GM23338 (cell line): ENCODE results near the gene SCYGR8. TPM values are rescaled to one million over a fixed set of nuclear protein-coding genes. Genes with fewer than 3 reads are reported as not detected.

Experiments
- ATAC-seq: fragments of 200-7000 bp; cut with Tn5 transposase; 3 replicates; pipeline ENCODE4 v1.9.1; 2020
- DNase-seq: peaks from one replicate; pipeline ENCODE4 v3.0.0-alpha.2; 2015; ENCODE audit warnings: low spot score
- H2AFZ ChIP-seq: fragments of 200-600 bp; sonication (generic); 2 replicates; pipeline ENCODE4 v1.8.0; 2016; ENCODE audit warnings: antibody characterized with exemption, mild to moderate bottlenecking, moderate library complexity
- H3F3A ChIP-seq: fragments of 200-600 bp; sonication (generic); replicated peaks from 2 replicates; pipeline ENCODE4 v1.8.0; 2017; ENCODE audit warnings: antibody characterized with exemption, mixed run types, low read depth
- H3K27ac ChIP-seq: fragments of 200-600 bp; sonication (generic); 2 replicates; pipeline ENCODE4 v1.6.1; 2016; ENCODE audit warnings: low read depth
- H3K27me3 ChIP-seq: fragments of 200-600 bp; sonication (generic); 2 replicates; pipeline ENCODE4 v1.8.0; 2016; ENCODE audit warnings: mild to moderate bottlenecking, mixed run types, moderate library complexity; ENCODE audit not compliant: insufficient read depth
- H3K36me3 ChIP-seq: fragments of 200-600 bp; sonication (generic); 2 replicates; pipeline ENCODE4 v1.8.0; 2016; ENCODE audit warnings: mild to moderate bottlenecking; ENCODE audit not compliant: insufficient read depth
- H3K4me1 ChIP-seq: fragments of 200-600 bp; sonication (generic); 2 replicates; pipeline ENCODE4 v1.8.0; 2016; ENCODE audit warnings: mild to moderate bottlenecking, moderate library complexity; ENCODE audit not compliant: insufficient read depth
- H3K4me2 ChIP-seq: fragments of 200-600 bp; sonication (generic); 2 replicates; pipeline ENCODE4 v1.7.1; 2017; ENCODE audit warnings: mixed run types
- H3K4me3 ChIP-seq: fragments of 200-600 bp; sonication (generic); 2 replicates; pipeline ENCODE4 v1.6.1; 2016; ENCODE audit warnings: mixed run types
- H3K79me2 ChIP-seq: fragments of 200-600 bp; sonication (generic); replicated peaks from 2 replicates; pipeline ENCODE4 v1.8.0; 2017; ENCODE audit warnings: mild to moderate bottlenecking; ENCODE audit not compliant: insufficient read depth
- H3K9me2 ChIP-seq: fragments of 200-600 bp; sonication (generic); 2 replicates; pipeline ENCODE4 v1.8.0; 2017; ENCODE audit not compliant: insufficient read depth
- H4K20me1 ChIP-seq: fragments of 200-600 bp; sonication (generic); replicated peaks from 2 replicates; pipeline ENCODE4 v1.8.0; 2017; ENCODE audit warnings: mild to moderate bottlenecking; ENCODE audit not compliant: insufficient read depth
- H3K27ac Mint-ChIP-seq: 2 replicates; pipeline ENCODE4 v1.8.0; 2020; ENCODE audit warnings: inconsistent platforms, mild to moderate bottlenecking, moderate library complexity, mixed read lengths
- H3K27me3 Mint-ChIP-seq: 3 replicates; pipeline ENCODE4 v1.8.0; 2022; ENCODE audit warnings: low read depth, mild to moderate bottlenecking, moderate library complexity, mixed read lengths, inconsistent platforms; ENCODE audit not compliant: insufficient read depth, poor library complexity
- H3K36me3 Mint-ChIP-seq: 3 replicates; pipeline ENCODE4 v1.8.0; 2021; ENCODE audit warnings: low read depth, mild to moderate bottlenecking, inconsistent platforms, moderate library complexity, mixed read lengths
- H3K4me1 Mint-ChIP-seq: 3 replicates; pipeline ENCODE4 v1.8.0; 2020; ENCODE audit warnings: mild to moderate bottlenecking, inconsistent platforms, mixed read lengths
- H3K4me3 Mint-ChIP-seq: 3 replicates; pipeline ENCODE4 v1.8.0; 2021; ENCODE audit warnings: moderate library complexity, mild to moderate bottlenecking, inconsistent platforms, mixed read lengths
- H3K9me3 Mint-ChIP-seq: 3 replicates; pipeline ENCODE4 v1.8.0; 2020; ENCODE audit warnings: moderate library complexity, mild to moderate bottlenecking, inconsistent platforms, mixed read lengths
- ETS1 ChIP-seq: IDR thresholded peaks from 2 replicates; pipeline ENCODE4 v1.6.1; 2016; ENCODE audit warnings: antibody characterized with exemption
- JUNB ChIP-seq: IDR thresholded peaks from one replicate; pipeline ENCODE4 v1.6.1; 2016; ENCODE audit warnings: antibody characterized with exemption; ENCODE audit not compliant: unreplicated experiment
- REST ChIP-seq: IDR thresholded peaks from one replicate; pipeline ENCODE4 v1.6.1; 2018; ENCODE audit warnings: antibody characterized with exemption; ENCODE audit not compliant: unreplicated experiment
- STAT1 ChIP-seq: IDR thresholded peaks from one replicate; pipeline ENCODE4 v1.6.1; 2016; ENCODE audit warnings: antibody characterized with exemption; ENCODE audit not compliant: unreplicated experiment
- ZNF114 ChIP-seq: fragments of 250-450 bp; sonication (Bioruptor Pico); IDR thresholded peaks from 2 replicates; pipeline ENCODE4 v1.5.0; 2020; ENCODE audit warnings: mild to moderate bottlenecking, moderate library complexity
- ZNF331 ChIP-seq: fragments of 250-450 bp; sonication (Bioruptor Pico); IDR thresholded peaks from 2 replicates; pipeline ENCODE4 v1.5.0; 2020; ENCODE audit warnings: low read depth, mild to moderate bottlenecking, moderate library complexity
- polyA plus RNA-seq: library from polyadenylated mRNA; unstranded; fragments of >200 nt; fragmentation: Nextera tagmentation; extraction: Ambion mirVana; gene quantifications from 2 replicates; pipeline ENCODE4 v1.2.1, GENCODE V29; 2016
- small RNA-seq: library from RNA; depleted of rRNA; stranded (forward); fragments of <200 nt; gene quantifications from one replicate; pipeline ENCODE3, GENCODE V24; 2014; ENCODE audit warnings: low replicate concordance
- total RNA-seq: library from RNA; depleted of rRNA; stranded (reverse); fragments of >200 nt; shearing (Covaris generic); gene quantifications from 2 replicates; pipeline ENCODE4 v1.2.3, GENCODE V29; 2014; rRNA removed
- TF ChIP-seq, protein P1 (sequence below): fragments of 250-450 bp; sonication (Bioruptor Pico); IDR thresholded peaks from 2 replicates; pipeline ENCODE4 v1.5.0; 2020; ENCODE audit warnings: mild to moderate bottlenecking, moderate library complexity

SCYGR8 gene
- total and polyA plus RNA-seq, 2 experiments from 2014 or later: not detected

DNA sequence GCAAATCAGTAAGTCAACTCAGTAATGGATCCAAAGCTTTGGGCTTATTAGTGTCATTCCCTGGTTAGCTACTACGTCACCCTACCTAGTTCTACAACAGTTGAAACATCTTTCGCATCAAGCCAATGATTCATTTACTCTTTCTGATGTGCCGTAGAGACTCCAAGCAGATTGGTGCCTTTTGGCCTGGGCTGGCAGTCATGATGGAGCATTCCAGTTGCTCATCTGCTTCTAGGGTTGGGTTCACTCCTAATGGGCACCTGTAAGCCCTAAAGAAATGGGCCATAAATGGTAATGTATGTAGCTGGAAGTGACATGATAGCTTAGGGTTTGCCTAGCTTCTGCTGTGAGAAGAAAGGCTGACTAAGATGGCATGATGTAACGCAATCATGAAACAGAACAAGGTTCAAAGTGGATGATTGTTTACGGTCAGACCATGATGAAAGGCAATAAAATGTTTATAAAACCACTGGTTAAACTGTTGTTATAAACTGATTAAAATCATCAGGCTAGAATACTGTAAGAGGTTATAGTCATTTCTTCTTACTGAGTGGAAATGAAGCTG, 47.5 kb downstream of the SCYGR8 start:
- H3K4me1 ChIP-seq: no peaks in the 10 kb centered on the region
- H3K9me3 Mint-ChIP-seq: no peaks in the 10 kb centered on the region; the same call in 2 of the 3 replicates
- TF ChIP-seq STAT1 (no peak), JUNB (no peak), ZNF331 (CRISPR knock-in tag) (no peak), REST (no peak), ZNF114 (no peak), ETS1 (no peak)
- TF ChIP-seq, protein P1, sequence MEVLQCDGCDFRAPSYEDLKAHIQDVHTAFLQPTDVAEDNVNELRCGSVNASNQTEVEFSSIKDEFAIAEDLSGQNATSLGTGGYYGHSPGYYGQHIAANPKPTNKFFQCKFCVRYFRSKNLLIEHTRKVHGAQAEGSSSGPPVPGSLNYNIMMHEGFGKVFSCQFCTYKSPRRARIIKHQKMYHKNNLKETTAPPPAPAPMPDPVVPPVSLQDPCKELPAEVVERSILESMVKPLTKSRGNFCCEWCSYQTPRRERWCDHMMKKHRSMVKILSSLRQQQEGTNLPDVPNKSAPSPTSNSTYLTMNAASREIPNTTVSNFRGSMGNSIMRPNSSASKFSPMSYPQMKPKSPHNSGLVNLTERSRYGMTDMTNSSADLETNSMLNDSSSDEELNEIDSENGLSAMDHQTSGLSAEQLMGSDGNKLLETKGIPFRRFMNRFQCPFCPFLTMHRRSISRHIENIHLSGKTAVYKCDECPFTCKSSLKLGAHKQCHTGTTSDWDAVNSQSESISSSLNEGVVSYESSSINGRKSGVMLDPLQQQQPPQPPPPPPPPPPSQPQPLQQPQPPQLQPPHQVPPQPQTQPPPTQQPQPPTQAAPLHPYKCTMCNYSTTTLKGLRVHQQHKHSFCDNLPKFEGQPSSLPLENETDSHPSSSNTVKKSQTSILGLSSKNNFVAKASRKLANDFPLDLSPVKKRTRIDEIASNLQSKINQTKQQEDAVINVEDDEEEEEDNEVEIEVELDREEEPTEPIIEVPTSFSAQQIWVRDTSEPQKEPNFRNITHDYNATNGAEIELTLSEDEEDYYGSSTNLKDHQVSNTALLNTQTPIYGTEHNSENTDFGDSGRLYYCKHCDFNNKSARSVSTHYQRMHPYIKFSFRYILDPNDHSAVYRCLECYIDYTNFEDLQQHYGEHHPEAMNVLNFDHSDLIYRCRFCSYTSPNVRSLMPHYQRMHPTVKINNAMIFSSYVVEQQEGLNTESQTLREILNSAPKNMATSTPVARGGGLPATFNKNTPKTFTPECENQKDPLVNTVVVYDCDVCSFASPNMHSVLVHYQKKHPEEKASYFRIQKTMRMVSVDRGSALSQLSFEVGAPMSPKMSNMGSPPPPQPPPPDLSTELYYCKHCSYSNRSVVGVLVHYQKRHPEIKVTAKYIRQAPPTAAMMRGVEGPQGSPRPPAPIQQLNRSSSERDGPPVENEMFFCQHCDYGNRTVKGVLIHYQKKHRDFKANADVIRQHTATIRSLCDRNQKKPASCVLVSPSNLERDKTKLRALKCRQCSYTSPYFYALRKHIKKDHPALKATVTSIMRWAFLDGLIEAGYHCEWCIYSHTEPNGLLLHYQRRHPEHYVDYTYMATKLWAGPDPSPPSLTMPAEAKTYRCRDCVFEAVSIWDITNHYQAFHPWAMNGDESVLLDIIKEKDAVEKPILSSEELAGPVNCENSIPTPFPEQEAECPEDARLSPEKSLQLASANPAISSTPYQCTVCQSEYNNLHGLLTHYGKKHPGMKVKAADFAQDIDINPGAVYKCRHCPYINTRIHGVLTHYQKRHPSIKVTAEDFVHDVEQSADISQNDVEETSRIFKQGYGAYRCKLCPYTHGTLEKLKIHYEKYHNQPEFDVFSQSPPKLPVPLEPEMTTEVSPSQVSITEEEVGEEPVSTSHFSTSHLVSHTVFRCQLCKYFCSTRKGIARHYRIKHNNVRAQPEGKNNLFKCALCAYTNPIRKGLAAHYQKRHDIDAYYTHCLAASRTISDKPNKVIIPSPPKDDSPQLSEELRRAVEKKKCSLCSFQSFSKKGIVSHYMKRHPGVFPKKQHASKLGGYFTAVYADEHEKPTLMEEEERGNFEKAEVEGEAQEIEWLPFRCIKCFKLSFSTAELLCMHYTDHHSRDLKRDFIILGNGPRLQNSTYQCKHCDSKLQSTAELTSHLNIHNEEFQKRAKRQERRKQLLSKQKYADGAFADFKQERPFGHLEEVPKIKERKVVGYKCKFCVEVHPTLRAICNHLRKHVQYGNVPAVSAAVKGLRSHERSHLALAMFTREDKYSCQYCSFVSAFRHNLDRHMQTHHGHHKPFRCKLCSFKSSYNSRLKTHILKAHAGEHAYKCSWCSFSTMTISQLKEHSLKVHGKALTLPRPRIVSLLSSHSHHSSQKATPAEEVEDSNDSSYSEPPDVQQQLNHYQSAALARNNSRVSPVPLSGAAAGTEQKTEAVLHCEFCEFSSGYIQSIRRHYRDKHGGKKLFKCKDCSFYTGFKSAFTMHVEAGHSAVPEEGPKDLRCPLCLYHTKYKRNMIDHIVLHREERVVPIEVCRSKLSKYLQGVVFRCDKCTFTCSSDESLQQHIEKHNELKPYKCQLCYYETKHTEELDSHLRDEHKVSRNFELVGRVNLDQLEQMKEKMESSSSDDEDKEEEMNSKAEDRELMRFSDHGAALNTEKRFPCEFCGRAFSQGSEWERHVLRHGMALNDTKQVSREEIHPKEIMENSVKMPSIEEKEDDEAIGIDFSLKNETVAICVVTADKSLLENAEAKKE (CRISPR knock-in tag): no peak
- no peak overlapping the region for H3K4me2 ChIP-seq
- no peaks in the 10 kb centered on the region for H3K79me2 ChIP-seq
- no peaks in the 10 kb centered on the region for H4K20me1 ChIP-seq
- H3K27ac ChIP-seq: no peak overlapping the region
- no peak overlapping the region for H3K4me3 ChIP-seq
- H3K36me3 ChIP-seq: no peaks in the 10 kb centered on the region
- H3K36me3 Mint-ChIP-seq: no peaks in the 10 kb centered on the region
- 0 out of 2 replicates have a peak overlapping the region, but pooled peaks have one; percentile 47 for H2AFZ ChIP-seq
- no peak overlapping the region for H3K4me3 Mint-ChIP-seq
- DNase-seq: no peak
- no peak overlapping the region for H3K27ac Mint-ChIP-seq
- no peaks in the 10 kb centered on the region for H3F3A ChIP-seq
- H3K27me3 Mint-ChIP-seq: no peaks in the 10 kb centered on the region
- ATAC-seq: no peak
- H3K9me2 ChIP-seq: 0 out of 2 replicates have a peak, but pooled peaks cover under 1% of the 10 kb centered on the region
- no peaks in the 10 kb centered on the region for H3K4me1 Mint-ChIP-seq
- no peaks in the 10 kb centered on the region for H3K27me3 ChIP-seq

Small RNA genes within 50 kb of the gene (small RNA-seq; reads per million reads assigned to genes)
- gene RNA5SP121: not detected
- gene SNRPGP8: not detected

Other genes with a start within 250 kb of the SCYGR8 start
- gene SCYGR2, start 147.0 kb upstream of the SCYGR8 start, total RNA-seq: not detected in 2 replicates
- gene SCYGR2, start 147.0 kb upstream of the SCYGR8 start, polyA plus RNA-seq: not detected in 2 replicates
- gene SCYGR3, start 131.1 kb upstream of the SCYGR8 start, total RNA-seq: not detected in 2 replicates
- not detected in 2 replicates for gene SCYGR3, start 131.1 kb upstream of the SCYGR8 start, polyA plus RNA-seq
- not detected in 2 replicates for gene SCYGR4, start 128.4 kb upstream of the SCYGR8 start, total RNA-seq
- not detected in 2 replicates for gene SCYGR4, start 128.4 kb upstream of the SCYGR8 start, polyA plus RNA-seq
- not detected in 2 replicates for gene SCYGR5, start 79.1 kb upstream of the SCYGR8 start, total RNA-seq
- gene SCYGR5, start 79.1 kb upstream of the SCYGR8 start, polyA plus RNA-seq: not detected in 2 replicates
- 9.1 and 12.0 TPM in 2 replicates for gene SLC19A3, start 27.9 kb upstream of the SCYGR8 start, total RNA-seq
- gene SLC19A3, start 27.9 kb upstream of the SCYGR8 start, polyA plus RNA-seq: 3.5 and 4.2 TPM in 2 replicates
- gene SCYGR6, start 21.1 kb upstream of the SCYGR8 start, total RNA-seq: not detected in 2 replicates
- gene SCYGR6, start 21.1 kb upstream of the SCYGR8 start, polyA plus RNA-seq: not detected in 2 replicates
- not detected in 2 replicates for gene SCYGR7, start 17.6 kb upstream of the SCYGR8 start, total RNA-seq
- not detected in 2 replicates for gene SCYGR7, start 17.6 kb upstream of the SCYGR8 start, polyA plus RNA-seq
- not detected in 2 replicates for gene CCL20, start 67.9 kb downstream of the SCYGR8 start, total RNA-seq
- not detected in 2 replicates for gene CCL20, start 67.9 kb downstream of the SCYGR8 start, polyA plus RNA-seq
- gene DAW1, start 125.7 kb downstream of the SCYGR8 start, total RNA-seq: 0.47 and 2.0 TPM in 2 replicates
- 0.71 and 0.87 TPM in 2 replicates for gene DAW1, start 125.7 kb downstream of the SCYGR8 start, polyA plus RNA-seq